NT2/D1 (cell line): ENCODE measurements around the gene ARSK.

Experiments used
- DNase-seq: peaks from one replicate; pipeline ENCODE4 v3.0.0-alpha.2; 2011; ENCODE audit warnings: low read depth, low spot score
- H3K27me3 ChIP-seq: 2 replicates; pipeline ENCODE4 v1.6.0; 2011; ENCODE audit warnings: mild to moderate bottlenecking; ENCODE audit not compliant: insufficient read length, insufficient read depth
- H3K36me3 ChIP-seq: 2 replicates; pipeline ENCODE4 v1.6.1; 2011; ENCODE audit warnings: mild to moderate bottlenecking, low read length, mixed read lengths; ENCODE audit not compliant: insufficient read depth, insufficient read length
- H3K4me1 ChIP-seq: 2 replicates; pipeline ENCODE4 v1.5.1; 2011; ENCODE audit not compliant: insufficient read depth, insufficient read length
- H3K4me3 ChIP-seq: 2 replicates; pipeline ENCODE4 v1.5.1; 2011; ENCODE audit warnings: low read depth; ENCODE audit not compliant: insufficient read length
- H3K9ac ChIP-seq: 2 replicates; pipeline ENCODE4 v1.6.0; 2011; ENCODE audit warnings: low read depth; ENCODE audit not compliant: insufficient read length
- H3K9me3 ChIP-seq: 2 replicates; pipeline ENCODE4 v1.5.1; 2011; ENCODE audit warnings: mild to moderate bottlenecking, low read length; ENCODE audit not compliant: insufficient read depth
- SUZ12 ChIP-seq: IDR thresholded peaks from 2 replicates; pipeline ENCODE4 v1.6.1; 2011; ENCODE audit not compliant: insufficient read length, insufficient read depth; ENCODE audit errors: extremely low read depth
- YY1 ChIP-seq: IDR thresholded peaks from 2 replicates; pipeline ENCODE4 v1.6.1; 2011; ENCODE audit not compliant: insufficient read length, insufficient read depth
- ZNF274 ChIP-seq: IDR thresholded peaks from 2 replicates; pipeline ENCODE4 v1.6.1; 2011; ENCODE audit warnings: mild to moderate bottlenecking, low read depth, low read length

The ARSK gene

DNA sequence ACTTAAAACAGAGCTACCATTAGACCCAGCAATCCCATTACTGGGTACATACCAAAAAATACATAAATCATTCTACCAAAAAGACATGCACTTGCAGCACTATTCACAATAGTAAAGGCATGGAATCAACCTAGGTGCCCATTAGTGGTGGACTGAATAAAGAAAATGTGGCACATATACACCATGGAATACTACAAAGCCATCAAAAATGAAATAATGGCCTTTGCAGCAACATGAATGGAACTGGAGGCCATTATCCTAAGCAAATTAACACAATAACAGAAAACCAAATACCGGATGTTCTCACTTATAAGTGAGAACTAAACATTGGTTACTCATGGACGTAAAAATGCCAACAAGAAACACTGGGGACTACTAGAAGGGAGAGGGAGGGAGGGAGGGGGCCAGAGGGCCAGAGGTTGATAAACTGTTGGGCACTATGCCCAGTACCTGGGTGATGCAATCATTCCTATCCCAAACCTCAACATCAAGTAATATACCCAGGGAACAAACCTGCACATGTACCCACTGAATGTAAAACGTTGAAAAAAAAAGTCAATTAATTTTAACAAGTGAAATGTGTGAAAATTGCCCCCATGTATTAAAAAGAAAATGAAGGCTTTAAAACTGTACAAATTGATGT lies 40.5 kb downstream of the ARSK start:
- no peak for DNase-seq
- Histone ChIP-seq H3K9me3 (no peaks in the 10 kb centered on the region), H3K4me3 (no peak overlapping the region), H3K4me1 (no peaks in the 10 kb centered on the region), H3K36me3 (no peaks in the 10 kb centered on the region), H3K27me3 (no peaks in the 10 kb centered on the region), H3K9ac (no peak overlapping the region)
- TF ChIP-seq YY1 (no peak), SUZ12 (no peak), ZNF274 (no peak)

DNA sequence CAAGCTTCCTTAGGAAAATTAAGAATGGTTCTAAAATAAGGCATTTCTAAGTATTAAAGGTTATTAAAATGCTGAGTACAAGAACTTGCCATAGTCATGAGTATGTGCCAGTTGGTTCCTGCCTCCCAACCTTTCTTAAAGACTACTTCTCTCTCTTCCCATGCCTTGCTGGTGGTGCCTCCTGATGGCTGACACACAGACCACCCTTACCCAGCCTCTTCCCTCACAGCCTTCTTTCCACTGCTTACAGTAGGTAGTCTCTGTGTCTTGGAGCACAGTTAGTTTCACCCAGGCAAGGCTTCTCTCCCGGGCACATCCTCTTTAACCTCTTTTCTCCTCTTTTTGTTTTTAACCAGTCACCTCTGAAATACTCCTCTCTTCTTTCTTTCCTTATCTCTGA lies 44.4 kb downstream of the ARSK start:
- Histone ChIP-seq H3K27me3 (no peaks in the 10 kb centered on the region), H3K9me3 (no peaks in the 10 kb centered on the region), H3K4me1 (no peaks in the 10 kb centered on the region), H3K4me3 (no peak overlapping the region), H3K9ac (no peak overlapping the region), H3K36me3 (peaks cover 7% of the 10 kb centered on the region)
- DNase-seq: no peak
- TF ChIP-seq ZNF274: no peak
- TF ChIP-seq YY1: no peak
- no peak for TF ChIP-seq SUZ12

DNA sequence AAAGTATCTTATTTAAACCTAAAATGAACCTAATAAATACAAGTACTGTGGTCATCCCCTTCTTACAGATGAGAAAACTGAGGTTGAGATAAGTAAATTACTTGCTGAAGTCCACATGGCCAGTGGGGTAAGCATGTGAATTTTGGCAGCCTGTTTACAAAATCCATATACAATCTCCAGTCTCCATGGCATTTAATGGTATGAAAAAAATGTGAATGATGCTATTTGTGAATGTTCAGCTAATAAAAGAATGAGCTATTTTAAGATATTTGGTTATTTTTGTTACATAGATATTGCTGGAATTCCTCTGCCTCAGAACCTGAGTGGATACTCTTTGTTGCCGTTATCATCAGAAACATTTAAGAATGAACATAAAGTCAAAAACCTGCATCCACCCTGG lies 45.7 kb downstream of the ARSK start:
- TF ChIP-seq SUZ12: no peak
- no peak for TF ChIP-seq ZNF274
- TF ChIP-seq YY1: no peak
- no peaks in the 10 kb centered on the region for H3K4me1 ChIP-seq
- no peak overlapping the region for H3K9ac ChIP-seq
- no peaks in the 10 kb centered on the region for H3K9me3 ChIP-seq
- peaks cover 7% of the 10 kb centered on the region for H3K36me3 ChIP-seq
- no peaks in the 10 kb centered on the region for H3K27me3 ChIP-seq
- no peak overlapping the region for H3K4me3 ChIP-seq
- no peak for DNase-seq

DNA sequence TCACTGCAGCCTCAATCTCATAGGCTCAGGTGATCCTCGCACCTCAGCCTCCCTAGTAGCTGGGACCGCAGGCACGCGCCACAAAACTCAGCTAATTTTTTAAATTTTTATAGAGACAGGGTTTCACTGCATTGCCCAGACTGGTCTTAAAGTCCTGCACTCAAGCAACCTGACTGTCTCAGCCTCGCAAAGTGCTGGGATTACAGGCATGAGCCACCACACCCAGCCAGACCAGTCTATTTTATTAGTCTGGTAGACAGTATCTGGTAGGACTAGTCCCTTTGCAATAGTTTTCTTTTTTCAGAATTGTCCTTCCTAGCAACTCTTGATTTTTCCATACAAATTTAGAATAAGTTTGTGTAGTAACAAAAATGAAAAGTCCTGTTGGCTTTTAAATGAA lies 50.9 kb downstream of the ARSK start:
- H3K36me3 ChIP-seq: peaks cover 7% of the 10 kb centered on the region
- no peak for DNase-seq
- TF ChIP-seq YY1 (no peak), ZNF274 (no peak), SUZ12 (no peak)
- H3K27me3 ChIP-seq: no peaks in the 10 kb centered on the region
- H3K4me3 ChIP-seq: no peak overlapping the region
- H3K9ac ChIP-seq: no peak overlapping the region
- no peaks in the 10 kb centered on the region for H3K4me1 ChIP-seq
- H3K9me3 ChIP-seq: no peaks in the 10 kb centered on the region

DNA sequence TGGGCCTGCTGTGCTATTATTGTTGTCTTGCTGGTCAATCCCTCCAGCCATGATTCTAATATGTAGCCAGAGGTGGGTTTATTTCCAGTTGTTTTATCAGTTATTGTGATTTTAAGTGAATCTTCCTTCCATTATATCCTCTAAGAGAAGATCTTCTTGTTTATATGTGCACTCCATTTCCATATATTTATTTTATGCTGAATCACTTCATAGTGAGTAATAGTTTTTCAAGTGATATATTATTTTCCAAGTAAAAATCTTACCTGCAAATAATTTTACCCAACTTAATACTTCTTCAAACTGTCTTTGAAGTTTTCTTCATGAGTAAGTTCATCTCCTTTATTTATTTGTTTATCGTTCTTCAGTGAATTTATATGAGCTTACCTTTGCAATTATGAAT lies 51.5 kb downstream of the ARSK start:
- no peak overlapping the region for H3K4me3 ChIP-seq
- no peaks in the 10 kb centered on the region for H3K4me1 ChIP-seq
- H3K36me3 ChIP-seq: peaks cover 2% of the 10 kb centered on the region
- no peak overlapping the region for H3K9ac ChIP-seq
- H3K27me3 ChIP-seq: no peaks in the 10 kb centered on the region
- no peak for TF ChIP-seq ZNF274
- TF ChIP-seq SUZ12: no peak
- no peaks in the 10 kb centered on the region for H3K9me3 ChIP-seq
- DNase-seq: no peak

DNA sequence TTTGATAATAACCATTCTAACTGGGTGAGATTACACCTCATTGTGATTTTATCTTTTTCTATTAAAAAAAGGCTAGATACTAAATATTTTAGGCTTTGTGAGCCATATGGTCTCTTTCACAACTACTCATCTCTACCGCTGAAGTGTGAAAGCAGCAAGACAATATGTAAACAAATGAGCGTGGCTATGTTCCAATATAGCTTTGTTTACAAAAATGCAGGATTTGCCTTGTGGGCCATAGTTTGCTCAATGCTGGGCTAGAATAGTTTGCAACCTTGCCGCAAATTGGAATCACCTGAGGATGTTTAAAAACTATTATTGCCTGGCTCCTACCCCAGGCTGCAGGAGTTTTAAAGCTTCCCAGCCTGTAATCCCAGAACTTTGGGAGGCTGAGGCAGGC lies 54.8 kb downstream of the ARSK start:
- Histone ChIP-seq H3K36me3 (no peaks in the 10 kb centered on the region), H3K4me3 (no peak overlapping the region), H3K27me3 (no peaks in the 10 kb centered on the region), H3K4me1 (no peaks in the 10 kb centered on the region), H3K9me3 (peaks cover 4% of the 10 kb centered on the region), H3K9ac (no peak overlapping the region)
- no peak for TF ChIP-seq YY1
- no peak for TF ChIP-seq SUZ12
- TF ChIP-seq ZNF274: no peak
- no peak for DNase-seq

DNA sequence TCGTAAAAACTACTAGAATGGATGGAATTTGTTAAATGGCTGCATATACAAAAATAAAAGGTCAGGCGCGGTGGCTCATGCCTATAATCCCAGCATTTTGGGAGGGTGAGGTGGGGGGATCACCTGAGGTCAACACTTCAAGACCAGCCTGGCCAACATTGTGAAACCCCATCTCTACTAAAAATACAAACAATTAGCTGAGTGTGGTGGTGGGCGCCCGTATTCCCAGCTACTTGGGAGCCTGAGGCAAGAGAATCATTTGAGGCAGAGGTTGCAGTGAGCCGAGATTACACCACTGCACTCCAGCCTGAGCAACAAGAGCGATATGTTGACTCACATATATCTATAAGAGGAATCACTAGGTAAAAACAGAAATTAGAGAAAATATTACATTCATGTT lies 55.6 kb downstream of the ARSK start:
- Histone ChIP-seq H3K36me3 (no peaks in the 10 kb centered on the region), H3K4me3 (no peak overlapping the region), H3K27me3 (no peaks in the 10 kb centered on the region), H3K4me1 (no peaks in the 10 kb centered on the region), H3K9ac (no peak overlapping the region), H3K9me3 (peaks cover 4% of the 10 kb centered on the region)
- no peak for TF ChIP-seq SUZ12
- TF ChIP-seq YY1: no peak
- TF ChIP-seq ZNF274: no peak
- no peak for DNase-seq
